AG10803 (cell line): ENCODE data around the gene CA11.
"Not testable (repeated sequence)": the region's sequence is repeated elsewhere in the genome, so short reads cannot be mapped to it uniquely, and the experiment has no call there.

Experiments
- DNase-seq: peaks from one replicate; pipeline ENCODE4 v3.0.0; 2010; ENCODE audit warnings: low read depth
- H3K4me3 ChIP-seq: 2 replicates; pipeline ENCODE4 v1.5.1; 2011; ENCODE audit warnings: mild to moderate bottlenecking, low read length, control low read depth
- TF ChIP-seq, protein P1 (sequence below): conservative IDR thresholded peaks from 2 replicates; pipeline ENCODE4 v1.5.1; 2011; ENCODE audit warnings: mild to moderate bottlenecking, low read length, control low read depth, inconsistent platforms

Gene CA11

DNA sequence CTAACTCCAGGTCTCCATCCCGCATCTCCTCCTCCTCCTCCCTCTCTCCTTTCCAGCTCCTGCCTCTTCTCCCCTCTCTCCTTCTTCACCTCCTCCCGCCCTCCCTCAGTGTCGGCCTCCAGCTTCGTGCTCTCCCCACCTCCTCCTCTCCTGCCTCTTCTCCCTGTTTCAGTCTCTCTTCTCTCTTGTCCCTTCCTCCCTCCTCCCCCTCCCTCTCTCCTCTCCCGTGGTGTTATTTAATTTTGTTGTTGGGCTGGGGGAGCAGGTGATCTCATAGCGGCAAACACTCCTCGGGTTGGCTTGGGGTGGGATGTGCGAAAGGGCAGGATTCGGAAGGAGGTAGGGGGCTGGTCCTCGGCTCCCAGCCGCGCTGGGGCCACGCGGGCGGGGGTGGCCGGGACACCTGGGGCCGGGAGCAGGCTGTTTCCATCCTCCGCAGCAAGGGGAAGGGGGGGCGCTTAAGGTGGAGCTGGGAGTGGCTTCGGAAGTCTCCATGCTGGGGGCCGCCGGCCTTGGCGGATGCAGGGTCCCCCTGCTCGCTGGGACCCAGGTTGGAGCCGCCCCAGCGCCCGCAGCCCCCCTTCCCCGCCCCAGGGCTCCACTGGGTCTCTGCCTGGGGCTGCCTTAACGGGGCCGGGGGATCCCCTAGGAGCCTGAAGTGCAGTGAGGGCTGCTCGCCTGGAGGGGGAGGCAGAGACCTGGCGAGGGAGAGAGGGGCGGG lies at the start of gene CA11:
TSS of gene CA11 (minus strand) at position 187 of the 721 bp plus-strand sequence. CDS start 555 bp downstream, outside the sequence.
- DNase-seq: peak; percentile 62
- TF ChIP-seq, protein P1, sequence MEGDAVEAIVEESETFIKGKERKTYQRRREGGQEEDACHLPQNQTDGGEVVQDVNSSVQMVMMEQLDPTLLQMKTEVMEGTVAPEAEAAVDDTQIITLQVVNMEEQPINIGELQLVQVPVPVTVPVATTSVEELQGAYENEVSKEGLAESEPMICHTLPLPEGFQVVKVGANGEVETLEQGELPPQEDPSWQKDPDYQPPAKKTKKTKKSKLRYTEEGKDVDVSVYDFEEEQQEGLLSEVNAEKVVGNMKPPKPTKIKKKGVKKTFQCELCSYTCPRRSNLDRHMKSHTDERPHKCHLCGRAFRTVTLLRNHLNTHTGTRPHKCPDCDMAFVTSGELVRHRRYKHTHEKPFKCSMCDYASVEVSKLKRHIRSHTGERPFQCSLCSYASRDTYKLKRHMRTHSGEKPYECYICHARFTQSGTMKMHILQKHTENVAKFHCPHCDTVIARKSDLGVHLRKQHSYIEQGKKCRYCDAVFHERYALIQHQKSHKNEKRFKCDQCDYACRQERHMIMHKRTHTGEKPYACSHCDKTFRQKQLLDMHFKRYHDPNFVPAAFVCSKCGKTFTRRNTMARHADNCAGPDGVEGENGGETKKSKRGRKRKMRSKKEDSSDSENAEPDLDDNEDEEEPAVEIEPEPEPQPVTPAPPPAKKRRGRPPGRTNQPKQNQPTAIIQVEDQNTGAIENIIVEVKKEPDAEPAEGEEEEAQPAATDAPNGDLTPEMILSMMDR: peak; percentile 66
- H3K4me3 ChIP-seq: peak within 1 kb of the TSS; percentile 50

DNA sequence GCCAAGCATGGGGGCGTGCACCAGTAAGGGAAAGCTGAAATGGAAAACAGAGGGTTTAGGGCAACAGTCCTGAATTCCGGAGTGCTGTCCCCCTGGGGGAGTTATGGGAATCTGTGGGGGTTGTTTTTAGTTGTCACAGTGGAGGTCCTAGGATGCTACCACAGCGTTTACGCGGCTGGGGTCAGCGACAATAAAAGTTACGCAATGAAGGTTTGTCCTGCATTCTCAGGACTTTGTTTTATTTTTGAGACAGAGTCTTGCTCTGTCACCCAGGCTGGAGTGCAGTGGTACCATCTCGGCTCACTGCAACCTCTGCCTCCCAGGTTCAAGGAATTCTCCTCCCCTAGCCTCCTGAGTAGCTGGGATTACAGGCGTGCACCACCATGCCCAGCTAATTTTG lies 47.6 kb upstream of the CA11 start:
- not testable (repeated sequence) for H3K4me3 ChIP-seq, DNase-seq

DNA sequence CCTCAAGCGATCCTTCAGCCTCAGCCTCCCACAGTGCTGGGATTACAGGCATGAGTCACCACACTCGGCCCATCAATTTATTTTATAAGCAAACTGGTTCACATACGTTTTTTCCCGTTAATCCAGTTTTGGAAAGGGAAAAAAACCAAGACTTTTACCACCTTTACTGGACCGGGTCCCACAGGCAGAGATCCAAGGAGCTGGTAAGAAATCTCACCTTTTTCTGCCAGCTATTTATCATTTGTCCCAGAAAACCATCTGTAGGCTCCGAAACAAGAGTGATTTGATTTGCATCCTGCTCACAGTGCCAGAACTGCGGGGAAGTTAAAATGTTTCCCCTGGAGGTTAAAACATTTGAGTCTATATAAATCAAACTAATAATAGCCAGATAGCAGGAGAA lies 43.5 kb upstream of the CA11 start:
- no peak for DNase-seq
- TF ChIP-seq, protein P1: no peak
- H3K4me3 ChIP-seq: no peak overlapping the region

DNA sequence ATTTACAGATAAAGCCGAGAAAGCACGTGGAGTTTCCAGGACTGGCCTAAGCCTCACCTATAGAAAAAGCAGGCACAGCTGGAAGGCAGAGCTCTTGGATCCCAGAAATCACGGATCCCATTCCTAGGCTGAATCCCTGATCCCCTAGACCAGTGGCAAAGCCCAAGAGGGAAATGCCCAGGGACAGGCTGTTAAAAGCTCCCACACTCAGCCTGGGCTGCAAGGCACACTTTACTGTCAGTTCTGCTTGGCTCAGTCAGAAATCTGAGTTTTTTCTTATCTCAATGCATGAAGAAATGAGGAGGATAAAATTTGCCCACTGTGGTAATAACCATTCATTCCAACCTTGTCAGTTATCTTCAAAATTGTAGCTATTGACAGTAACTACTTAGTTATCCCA lies 41.8 kb upstream of the CA11 start:
- TF ChIP-seq, protein P1: no peak
- DNase-seq: no peak
- H3K4me3 ChIP-seq: no peak overlapping the region

DNA sequence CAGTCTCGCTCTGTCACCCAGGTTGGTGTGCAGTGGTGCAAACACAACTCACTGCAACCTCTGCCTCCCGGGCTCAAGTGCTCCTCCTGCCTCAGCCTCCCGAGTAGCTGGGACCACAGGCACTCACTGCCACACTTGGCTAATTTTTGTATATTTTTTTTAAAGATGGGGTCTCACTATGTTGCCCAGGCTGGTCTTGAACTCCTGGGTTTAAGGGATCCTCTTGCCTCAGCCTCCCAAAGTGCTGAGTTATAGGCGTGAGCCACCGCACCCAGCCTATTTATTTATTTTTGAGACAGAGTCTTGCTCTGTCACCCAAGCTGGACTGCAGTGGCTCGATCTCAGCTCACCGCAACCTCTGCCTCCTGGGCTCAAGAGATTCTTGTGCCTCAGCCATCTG lies 40.6 kb upstream of the CA11 start:
- H3K4me3 ChIP-seq, DNase-seq: not testable (repeated sequence)

DNA sequence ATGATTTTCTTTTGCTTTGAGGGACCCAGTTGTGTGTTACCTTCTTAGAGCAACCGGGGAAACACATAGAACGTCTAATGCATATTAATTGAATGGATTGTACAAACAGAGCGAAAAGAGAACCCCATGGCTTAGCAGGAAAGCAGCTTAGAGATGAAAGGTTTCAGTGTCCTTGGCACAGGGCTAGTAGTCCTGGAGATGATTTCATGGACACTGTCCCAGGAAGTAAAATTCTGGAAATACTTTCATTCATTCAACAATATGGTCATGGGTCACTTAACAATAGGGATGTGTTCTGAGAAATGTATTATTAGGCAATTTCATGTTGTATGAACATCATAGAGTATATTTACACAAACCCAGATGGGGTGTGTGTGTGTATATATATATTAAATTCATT lies 40.1 kb upstream of the CA11 start:
- TF ChIP-seq, protein P1: no peak
- H3K4me3 ChIP-seq: no peak overlapping the region
- no peak for DNase-seq

DNA sequence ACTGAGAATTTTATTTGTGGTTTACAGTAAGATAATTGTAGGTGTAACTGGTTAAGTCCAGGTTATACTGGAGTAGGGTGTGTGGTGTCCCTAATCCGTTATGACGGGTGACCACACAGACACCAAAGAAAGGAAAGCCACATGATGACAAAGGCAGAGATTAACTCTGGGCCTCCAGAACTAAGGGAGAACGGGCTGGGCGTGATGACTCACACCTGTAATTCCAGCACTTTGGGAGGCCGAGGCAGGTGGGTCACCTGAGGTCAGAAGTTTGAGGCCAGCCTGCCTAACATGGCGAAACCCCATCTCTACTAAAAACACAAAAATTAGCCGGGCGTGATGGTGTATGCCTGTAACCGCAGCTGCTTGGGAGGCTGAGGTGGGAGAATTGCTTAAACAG lies 39.6 kb upstream of the CA11 start:
- TF ChIP-seq, protein P1: no peak
- no peak overlapping the region for H3K4me3 ChIP-seq
- DNase-seq: no peak

DNA sequence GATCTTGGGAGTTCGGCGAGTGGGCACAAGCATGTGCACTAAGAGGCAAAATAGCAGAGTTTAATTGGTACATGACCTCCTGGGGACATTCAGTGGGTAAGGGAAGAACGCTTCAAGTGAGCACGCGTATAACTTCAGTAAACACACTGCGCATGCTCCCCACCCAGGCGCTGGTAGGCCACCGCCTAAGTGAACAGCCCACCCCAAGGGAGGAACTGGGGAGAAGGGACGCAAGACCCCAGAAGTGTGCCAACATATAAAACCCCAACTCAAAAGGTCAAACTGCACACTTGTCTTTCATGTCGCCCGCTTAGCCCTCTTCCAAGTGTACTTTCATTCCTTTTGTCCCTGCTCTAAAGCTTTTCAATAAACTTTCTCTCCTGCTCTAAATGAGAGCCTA lies 37.4 kb upstream of the CA11 start:
- TF ChIP-seq, protein P1: no peak
- H3K4me3 ChIP-seq: peak overlapping the region; percentile 20; the same call in 1 of the 2 replicates
- peak; percentile 42 for DNase-seq
